Osteoblast (primary cell): Measurements from ENCODE around the gene ADAMTSL2. TPM values are rescaled to one million over a fixed set of nuclear protein-coding genes. Genes with fewer than 3 reads are reported as not detected.

Source experiments
- DNase-seq: peaks from one replicate; pipeline ENCODE4 v3.0.0; 2011; ENCODE audit warnings: low spot score, mixed read lengths; ENCODE audit not compliant: insufficient read length; ENCODE audit errors: missing footprints
- H2AFZ ChIP-seq: 2 replicates; pipeline ENCODE4 v1.6.0; 2011; ENCODE audit warnings: mild to moderate bottlenecking, low read length
- H3K27ac ChIP-seq: 2 replicates; pipeline ENCODE4 v1.5.1; 2011; ENCODE audit warnings: mild to moderate bottlenecking, low read depth, low read length, moderate library complexity
- H3K27me3 ChIP-seq: 2 replicates; pipeline ENCODE4 v1.6.0; 2012; ENCODE audit warnings: mild to moderate bottlenecking, control low read depth, inconsistent platforms, low read length, moderate library complexity; ENCODE audit not compliant: insufficient read depth
- H3K36me3 ChIP-seq: 2 replicates; pipeline ENCODE4 v1.5.1; 2011; ENCODE audit warnings: mild to moderate bottlenecking, low read length, control low read depth, moderate library complexity; ENCODE audit not compliant: insufficient read depth
- H3K4me1 ChIP-seq: 2 replicates; pipeline ENCODE4 v1.5.1; 2011; ENCODE audit warnings: mild to moderate bottlenecking, low read length, control low read depth, moderate library complexity; ENCODE audit not compliant: insufficient read depth
- H3K4me2 ChIP-seq: 2 replicates; pipeline ENCODE4 v1.6.0; 2011; ENCODE audit warnings: mild to moderate bottlenecking, low read length; ENCODE audit not compliant: insufficient read depth
- H3K4me3 ChIP-seq: fragments of 200-600 bp; sonication (generic); 3 replicates; pipeline ENCODE4 v1.5.1; 2012; ENCODE audit warnings: mild to moderate bottlenecking, low read length, inconsistent platforms; ENCODE audit not compliant: insufficient read depth
- H3K79me2 ChIP-seq: 2 replicates; pipeline ENCODE4 v1.6.0; 2012; ENCODE audit warnings: mild to moderate bottlenecking, low read length, control low read depth, inconsistent platforms; ENCODE audit not compliant: insufficient read depth
- H3K9me3 ChIP-seq: 2 replicates; pipeline ENCODE4 v1.5.1; 2011; ENCODE audit warnings: low read depth, low read length, control low read depth
- H4K20me1 ChIP-seq: 2 replicates; pipeline ENCODE4 v1.6.0; 2012; ENCODE audit warnings: mild to moderate bottlenecking, low read length, control low read depth; ENCODE audit not compliant: insufficient read depth
- total RNA-seq: library from RNA; depleted of rRNA; stranded (reverse); fragments of >200 nt; gene quantifications from 2 replicates; pipeline ENCODE4 v1.2.3, GENCODE V29; 2012
- TF ChIP-seq, protein P1 (sequence below): IDR thresholded peaks from 2 replicates; pipeline ENCODE4 v1.5.1; 2011; ENCODE audit warnings: mild to moderate bottlenecking, low read depth, low read length, moderate library complexity; ENCODE audit errors: extremely low read depth

The ADAMTSL2 gene
- total RNA-seq, 1 donor = under 0.01 TPM

DNA sequence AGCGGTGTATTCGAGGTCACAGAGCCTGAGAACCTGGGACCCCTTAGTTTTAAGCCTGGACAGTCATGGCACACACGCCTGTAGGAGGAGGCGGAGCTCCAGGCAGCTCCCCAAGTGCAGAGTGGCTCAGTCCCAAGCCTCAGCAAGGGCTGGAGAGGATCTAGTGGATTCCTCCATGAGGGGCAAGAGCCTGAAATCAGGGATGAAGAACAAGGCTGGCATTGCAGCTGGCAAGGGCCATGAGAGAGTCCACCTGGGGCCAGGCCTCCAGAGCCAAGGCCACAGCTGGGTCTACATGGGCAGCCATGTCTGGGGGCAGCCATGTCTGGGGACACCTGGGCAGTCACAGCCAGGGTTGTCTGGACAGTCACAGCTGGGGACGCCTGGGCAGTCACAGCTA is 21.9 kb downstream of the ADAMTSL2 start:
- peak; percentile 92 for DNase-seq
- H3K36me3 ChIP-seq = no peaks in the 10 kb centered on the region
- no peak overlapping the region for H3K4me3 ChIP-seq
- no peaks in the 10 kb centered on the region for H3K79me2 ChIP-seq
- no peak overlapping the region for H2AFZ ChIP-seq
- no peak overlapping the region for H3K27ac ChIP-seq
- H3K9me3 ChIP-seq = no peaks in the 10 kb centered on the region
- no peak overlapping the region for H3K4me2 ChIP-seq
- peaks cover 11% of the 10 kb centered on the region for H3K4me1 ChIP-seq
- TF ChIP-seq, protein P1, sequence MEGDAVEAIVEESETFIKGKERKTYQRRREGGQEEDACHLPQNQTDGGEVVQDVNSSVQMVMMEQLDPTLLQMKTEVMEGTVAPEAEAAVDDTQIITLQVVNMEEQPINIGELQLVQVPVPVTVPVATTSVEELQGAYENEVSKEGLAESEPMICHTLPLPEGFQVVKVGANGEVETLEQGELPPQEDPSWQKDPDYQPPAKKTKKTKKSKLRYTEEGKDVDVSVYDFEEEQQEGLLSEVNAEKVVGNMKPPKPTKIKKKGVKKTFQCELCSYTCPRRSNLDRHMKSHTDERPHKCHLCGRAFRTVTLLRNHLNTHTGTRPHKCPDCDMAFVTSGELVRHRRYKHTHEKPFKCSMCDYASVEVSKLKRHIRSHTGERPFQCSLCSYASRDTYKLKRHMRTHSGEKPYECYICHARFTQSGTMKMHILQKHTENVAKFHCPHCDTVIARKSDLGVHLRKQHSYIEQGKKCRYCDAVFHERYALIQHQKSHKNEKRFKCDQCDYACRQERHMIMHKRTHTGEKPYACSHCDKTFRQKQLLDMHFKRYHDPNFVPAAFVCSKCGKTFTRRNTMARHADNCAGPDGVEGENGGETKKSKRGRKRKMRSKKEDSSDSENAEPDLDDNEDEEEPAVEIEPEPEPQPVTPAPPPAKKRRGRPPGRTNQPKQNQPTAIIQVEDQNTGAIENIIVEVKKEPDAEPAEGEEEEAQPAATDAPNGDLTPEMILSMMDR = no peak
- H4K20me1 ChIP-seq = no peaks in the 10 kb centered on the region
- no peaks in the 10 kb centered on the region for H3K27me3 ChIP-seq

DNA sequence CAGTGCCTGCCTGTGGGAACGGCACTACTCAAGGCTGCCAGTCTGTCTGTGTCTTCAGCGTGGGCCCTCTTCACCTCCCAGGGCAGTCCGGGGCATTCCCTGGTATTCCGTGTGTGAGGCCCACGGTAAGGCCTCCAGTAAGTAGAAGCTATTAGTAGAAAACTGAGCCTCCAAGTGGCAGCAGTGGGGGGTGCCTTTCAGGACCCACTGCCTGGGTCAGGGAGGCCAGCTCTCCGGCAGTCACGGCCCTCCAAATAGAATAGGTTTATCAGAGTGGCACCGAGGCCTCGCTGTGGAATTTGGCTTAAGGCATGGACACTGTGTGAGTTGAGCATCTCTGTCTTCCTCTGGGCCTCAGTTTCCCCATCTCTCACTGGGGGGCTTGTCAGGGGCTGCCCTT is 23.1 kb downstream of the ADAMTSL2 start:
- H3K4me1 ChIP-seq = peaks cover 11% of the 10 kb centered on the region
- H3K9me3 ChIP-seq = no peaks in the 10 kb centered on the region
- H3K27ac ChIP-seq = no peak overlapping the region
- TF ChIP-seq, protein P1 = no peak
- no peaks in the 10 kb centered on the region for H3K36me3 ChIP-seq
- no peaks in the 10 kb centered on the region for H3K27me3 ChIP-seq
- no peak for DNase-seq
- H3K79me2 ChIP-seq = no peaks in the 10 kb centered on the region
- H4K20me1 ChIP-seq = no peaks in the 10 kb centered on the region
- no peak overlapping the region for H2AFZ ChIP-seq
- no peak overlapping the region for H3K4me2 ChIP-seq
- no peak overlapping the region for H3K4me3 ChIP-seq

DNA sequence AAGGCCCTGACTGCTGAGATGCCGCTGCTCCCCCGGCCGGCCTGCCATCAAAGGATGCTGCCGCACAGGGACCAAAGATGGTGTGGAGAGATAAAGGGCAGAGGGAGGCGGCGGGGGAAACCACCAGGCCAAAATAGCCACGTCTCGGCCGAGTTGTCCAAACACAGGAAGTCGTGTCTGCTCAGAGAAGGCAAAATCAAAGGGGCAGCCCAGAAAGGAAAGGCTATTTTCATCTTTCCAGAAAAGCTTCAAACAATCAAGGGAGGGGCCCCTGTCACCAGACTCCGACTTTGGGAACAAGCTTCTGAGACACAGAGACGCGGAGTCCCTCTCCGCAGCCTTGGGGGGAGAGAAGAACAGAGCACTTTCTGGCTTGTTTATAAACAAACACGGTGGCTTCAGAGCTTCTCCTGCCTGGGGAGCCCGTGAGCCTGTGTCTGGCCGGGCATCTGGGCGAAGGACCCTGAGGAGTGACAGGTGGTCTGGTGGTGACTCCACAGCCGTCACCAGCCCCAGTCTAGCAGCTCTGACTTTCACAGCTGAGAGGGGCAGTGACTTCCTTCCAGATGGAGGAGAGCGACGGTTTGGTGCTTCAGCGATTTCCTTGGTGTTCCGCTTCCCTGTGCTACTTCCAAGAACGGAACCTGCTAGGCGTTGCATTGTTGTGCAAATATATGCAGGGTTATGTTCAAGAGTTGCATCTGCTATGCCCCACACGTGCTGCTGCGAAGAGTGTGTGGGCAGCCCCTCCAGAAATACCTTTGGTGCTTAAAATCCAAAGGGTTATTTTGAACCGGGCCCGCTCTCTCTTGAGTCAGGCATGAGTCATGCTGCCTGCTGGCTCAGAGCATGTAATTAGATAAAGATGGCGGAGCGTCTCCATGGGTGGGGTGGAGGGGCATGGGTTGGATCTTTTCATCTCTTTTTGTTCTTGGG is 24.0 kb downstream of the ADAMTSL2 start:
- no peaks in the 10 kb centered on the region for H3K36me3 ChIP-seq
- H3K4me2 ChIP-seq = peak overlapping the region; percentile 60
- DNase-seq = peak; percentile 99
- H3K79me2 ChIP-seq = no peaks in the 10 kb centered on the region
- H3K4me3 ChIP-seq = peak overlapping the region; percentile 33
- peaks cover 11% of the 10 kb centered on the region for H3K4me1 ChIP-seq
- H3K27me3 ChIP-seq = peaks cover 5% of the 10 kb centered on the region
- H3K9me3 ChIP-seq = no peaks in the 10 kb centered on the region
- TF ChIP-seq, protein P1 = no peak
- H3K27ac ChIP-seq = peak overlapping the region; percentile 1
- H4K20me1 ChIP-seq = no peaks in the 10 kb centered on the region
- peak overlapping the region; percentile 76 for H2AFZ ChIP-seq

DNA sequence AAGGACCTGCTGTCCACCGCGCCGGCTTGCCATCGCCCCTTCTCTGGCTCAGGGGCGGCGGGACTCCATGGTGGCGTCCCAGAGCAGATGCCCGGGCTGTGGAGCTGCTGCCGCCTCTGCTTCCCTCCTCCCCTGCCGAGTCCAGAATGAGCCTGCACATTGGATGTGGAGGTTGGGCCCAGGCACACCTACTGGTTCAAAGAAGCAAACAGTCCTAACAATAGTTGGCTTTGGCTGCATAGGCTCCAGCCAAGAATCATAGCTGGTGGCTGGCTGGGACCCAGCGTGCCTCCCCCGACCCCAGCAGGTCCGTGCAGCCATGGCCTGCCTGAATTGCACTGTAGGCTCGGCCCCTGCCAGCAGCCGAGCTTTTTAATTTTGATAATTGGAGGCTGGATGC is 25.8 kb downstream of the ADAMTSL2 start:
- Histone ChIP-seq H3K4me3 (no peak overlapping the region), H4K20me1 (no peaks in the 10 kb centered on the region), H2AFZ (no peak overlapping the region), H3K36me3 (no peaks in the 10 kb centered on the region), H3K4me2 (no peak overlapping the region), H3K4me1 (peaks cover 11% of the 10 kb centered on the region), H3K9me3 (no peaks in the 10 kb centered on the region), H3K27ac (no peak overlapping the region), H3K79me2 (no peaks in the 10 kb centered on the region), H3K27me3 (peaks cover 5% of the 10 kb centered on the region)
- DNase-seq = no peak
- TF ChIP-seq, protein P1 = no peak
